Mesenchymal stem cell (in vitro differentiated cells and primary cell): ENCODE data around the gene VSIG10.

Experiments used
- DNase-seq: peaks from one replicate; pipeline ENCODE4 v3.0.0-alpha.2; 2013
- H2AFZ ChIP-seq: one replicate; pipeline ENCODE4 v1.6.1; 2013; ENCODE audit warnings: low read depth, mild to moderate bottlenecking, control low read depth, inconsistent platforms, low read length, moderate library complexity
- H2AK5ac ChIP-seq: 2 replicates; pipeline ENCODE4 v1.6.1; 2013; ENCODE audit warnings: low read length, moderate library complexity, mild to moderate bottlenecking, inconsistent platforms; ENCODE audit not compliant: severe bottlenecking
- H2BK120ac ChIP-seq: one replicate; pipeline ENCODE4 v1.6.1; 2013; ENCODE audit warnings: low read depth, mild to moderate bottlenecking, inconsistent platforms, low read length, moderate library complexity
- H2BK12ac ChIP-seq, 2 experiments: one replicate each; pipeline ENCODE4 v1.6.1; 2013; ENCODE audit warnings: inconsistent platforms in 2 of 2, low read length in 2 of 2, mild to moderate bottlenecking in 2 of 2, moderate library complexity in 2 of 2, control low read depth in 1 of 2
- H2BK15ac ChIP-seq: one replicate; pipeline ENCODE4 v1.6.1; 2013; ENCODE audit warnings: mild to moderate bottlenecking, low read depth, inconsistent platforms; ENCODE audit not compliant: poor library complexity, severe bottlenecking
- H2BK5ac ChIP-seq: 2 replicates; pipeline ENCODE4 v1.6.1; 2013; ENCODE audit warnings: low read depth, mild to moderate bottlenecking, low read length, control low read depth, inconsistent platforms; ENCODE audit not compliant: poor library complexity, severe bottlenecking
- H3K14ac ChIP-seq, 2 experiments: one replicate each; pipeline ENCODE4 v1.6.1; 2013; ENCODE audit warnings: inconsistent platforms in 2 of 2, low read length in 2 of 2, control low read depth in 1 of 2, mild to moderate bottlenecking in 1 of 2, moderate library complexity in 1 of 2
- H3K18ac ChIP-seq, 2 experiments: one replicate each; pipeline ENCODE4 v1.6.1; 2013; ENCODE audit warnings: inconsistent platforms in 2 of 2, low read length in 2 of 2, control low read depth in 1 of 2, low read depth in 1 of 2, mild to moderate bottlenecking in 1 of 2
- H3K23ac ChIP-seq, 2 experiments: one replicate each; pipeline ENCODE4 v1.6.1; 2013; ENCODE audit warnings: inconsistent platforms in 2 of 2, low read length in 2 of 2, mild to moderate bottlenecking in 2 of 2, moderate library complexity in 2 of 2, control low read depth in 1 of 2
- H3K27ac ChIP-seq: 2 replicates; pipeline ENCODE4 v1.5.1; 2013; ENCODE audit warnings: mild to moderate bottlenecking, moderate library complexity, low read length, control low read depth, inconsistent platforms; ENCODE audit not compliant: poor library complexity, severe bottlenecking
- H3K27me3 ChIP-seq, 2 experiments: 2 replicates each; pipeline versions ENCODE4 v1.6.1 to v1.7.0; 2013; ENCODE audit warnings: low read length in 2 of 2, mild to moderate bottlenecking in 2 of 2, moderate library complexity in 2 of 2, control low read depth in 1 of 2, inconsistent platforms in 1 of 2; ENCODE audit not compliant: control insufficient read depth in 1 of 2, insufficient read depth in 1 of 2
- H3K36me3 ChIP-seq, 2 experiments: 2 replicates each; pipeline versions ENCODE4 v1.6.1 to v1.7.0; 2013; ENCODE audit warnings: low read length in 2 of 2, control low read depth in 1 of 2, inconsistent platforms in 1 of 2, low read depth in 1 of 2, mild to moderate bottlenecking in 1 of 2; ENCODE audit not compliant: insufficient read depth in 2 of 2, control insufficient read depth in 1 of 2
- H3K4ac ChIP-seq, 2 experiments: one replicate each; pipeline ENCODE4 v1.6.1; 2013; ENCODE audit warnings: inconsistent platforms in 2 of 2, low read length in 2 of 2, mild to moderate bottlenecking in 2 of 2, moderate library complexity in 2 of 2, control low read depth in 1 of 2, low read depth in 1 of 2
- H3K4me1 ChIP-seq: 2 replicates; pipeline ENCODE4 v1.6.1; 2013; ENCODE audit warnings: low read depth, low read length, control low read depth; ENCODE audit not compliant: control insufficient read depth, insufficient read depth
- H3K4me2 ChIP-seq: 2 replicates; pipeline ENCODE4 v1.6.1; 2013; ENCODE audit warnings: low read length, mild to moderate bottlenecking, inconsistent platforms; ENCODE audit not compliant: poor library complexity, severe bottlenecking
- H3K4me3 ChIP-seq, 2 experiments: 2 replicates each; pipeline versions ENCODE4 v1.5.1 to v1.7.0; 2013; ENCODE audit warnings: low read length in 2 of 2, mild to moderate bottlenecking in 2 of 2, control low read depth in 1 of 2, low read depth in 1 of 2; ENCODE audit not compliant: insufficient read depth in 1 of 2
- H3K79me1 ChIP-seq: replicated peaks from 2 replicates; pipeline ENCODE4 v1.6.1; 2013; ENCODE audit warnings: mild to moderate bottlenecking, control low read depth, low read length, inconsistent platforms; ENCODE audit not compliant: poor library complexity, severe bottlenecking
- H3K9ac ChIP-seq: 2 replicates; pipeline ENCODE4 v1.7.0; 2013; ENCODE audit warnings: mild to moderate bottlenecking, low read length, moderate library complexity
- H3K9me3 ChIP-seq: 2 replicates; pipeline ENCODE4 v1.7.0; 2013; ENCODE audit warnings: mild to moderate bottlenecking, low read length; ENCODE audit not compliant: control insufficient read depth
- H4K8ac ChIP-seq: one replicate; pipeline ENCODE4 v1.6.1; 2013; ENCODE audit warnings: inconsistent platforms, mild to moderate bottlenecking, low read length, moderate library complexity
- H4K91ac ChIP-seq: one replicate; pipeline ENCODE4 v1.6.1; 2013; ENCODE audit warnings: mild to moderate bottlenecking, low read length, inconsistent platforms
- WGBS: methylation state at CpG from one replicate; pipeline ENCODE4 v1.1.7; 2013; ENCODE audit warnings: mixed read lengths; 5-methylcytosine and 5-hydroxymethylcytosine counted together

The VSIG10 gene

DNA sequence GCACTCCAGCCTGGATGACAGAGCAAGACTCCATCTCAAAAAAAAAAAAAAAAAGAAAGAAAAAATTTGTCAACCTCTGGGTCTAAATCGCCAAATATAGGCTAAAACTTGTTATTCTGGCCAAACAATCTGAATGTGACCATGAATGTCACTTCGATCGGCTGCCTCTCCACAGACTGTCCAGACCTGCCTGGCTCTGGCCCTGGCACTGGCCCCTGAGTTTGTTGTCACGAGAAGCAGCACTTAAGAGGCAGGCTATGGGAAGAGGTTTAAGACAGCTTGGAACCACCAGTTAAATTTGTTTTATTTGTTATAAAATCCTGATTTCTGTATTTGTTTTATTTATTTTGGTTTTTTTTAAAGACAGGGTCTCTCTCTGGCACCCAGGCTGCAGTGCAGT, 57.4 kb downstream of the VSIG10 start:
- Histone ChIP-seq H2AFZ (no peak overlapping the region), H3K18ac (no peak overlapping the region), H4K8ac (no peak overlapping the region), H3K9me3 (no peaks in the 10 kb centered on the region), H2AK5ac (no peak overlapping the region), H3K36me3 (peaks cover 50 to 79% of the 10 kb centered on the region in 2 experiments), H3K14ac (no peak overlapping the region), H2BK120ac (no peak overlapping the region), H3K4ac (no peak overlapping the region), H4K91ac (no peak overlapping the region), H2BK5ac (no peak overlapping the region), H2BK15ac (no peak overlapping the region), H3K23ac (no peak overlapping the region), H3K4me3 (no peak overlapping the region), H2BK12ac (no peak overlapping the region), H3K79me1 (peaks cover 41% of the 10 kb centered on the region), H3K4me2 (no peak overlapping the region), H3K27me3 (no peaks in the 10 kb centered on the region), H3K4me1 (peaks cover 1% of the 10 kb centered on the region), H3K27ac (no peak overlapping the region), H3K9ac (no peak overlapping the region)
- no peak for DNase-seq
- WGBS, result 97% methylated on average over 4 of the region's 4 CpGs

DNA sequence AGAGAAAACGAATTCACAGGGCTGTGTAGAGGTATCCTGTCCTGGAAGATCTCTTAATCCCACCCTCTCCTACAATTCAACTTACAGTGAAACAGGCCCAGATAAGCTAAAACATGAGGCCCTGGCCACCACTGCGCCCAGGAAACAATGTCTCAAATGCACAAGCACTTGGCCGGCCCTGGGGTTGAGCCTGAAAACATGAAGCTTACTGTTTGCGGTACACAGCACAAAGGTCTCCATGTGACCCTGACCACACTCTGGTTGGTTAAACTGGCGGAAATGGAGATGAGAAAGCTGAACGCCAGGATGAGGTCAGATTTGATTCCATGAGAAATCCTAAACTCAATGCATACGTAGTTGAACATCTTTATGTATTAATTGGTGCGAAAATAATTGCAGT, 59.2 kb downstream of the VSIG10 start:
- no peak overlapping the region for H3K23ac ChIP-seq
- no peak overlapping the region for H4K8ac ChIP-seq
- no peak overlapping the region for H2BK15ac ChIP-seq
- no peaks in the 10 kb centered on the region for H3K27me3 ChIP-seq
- H3K9me3 ChIP-seq, result no peaks in the 10 kb centered on the region
- no peak overlapping the region for H3K14ac ChIP-seq
- no peak overlapping the region for H3K27ac ChIP-seq
- H3K36me3 ChIP-seq, result peaks cover 58 to 79% of the 10 kb centered on the region in 2 experiments
- H2AFZ ChIP-seq, result no peak overlapping the region
- H3K9ac ChIP-seq, result no peak overlapping the region
- DNase-seq, result no peak
- H3K4me2 ChIP-seq, result no peak overlapping the region
- H2BK120ac ChIP-seq, result no peak overlapping the region
- no peak overlapping the region for H2BK12ac ChIP-seq
- no peak overlapping the region for H3K4me3 ChIP-seq
- no peak overlapping the region for H3K4ac ChIP-seq
- H4K91ac ChIP-seq, result no peak overlapping the region
- H3K4me1 ChIP-seq, result peaks cover 1% of the 10 kb centered on the region
- no peak overlapping the region for H2BK5ac ChIP-seq
- H3K18ac ChIP-seq, result no peak overlapping the region
- no peak overlapping the region for H2AK5ac ChIP-seq
- 98% methylated on average over 5 of the region's 8 CpGs for WGBS
- peaks cover 46% of the 10 kb centered on the region for H3K79me1 ChIP-seq

DNA sequence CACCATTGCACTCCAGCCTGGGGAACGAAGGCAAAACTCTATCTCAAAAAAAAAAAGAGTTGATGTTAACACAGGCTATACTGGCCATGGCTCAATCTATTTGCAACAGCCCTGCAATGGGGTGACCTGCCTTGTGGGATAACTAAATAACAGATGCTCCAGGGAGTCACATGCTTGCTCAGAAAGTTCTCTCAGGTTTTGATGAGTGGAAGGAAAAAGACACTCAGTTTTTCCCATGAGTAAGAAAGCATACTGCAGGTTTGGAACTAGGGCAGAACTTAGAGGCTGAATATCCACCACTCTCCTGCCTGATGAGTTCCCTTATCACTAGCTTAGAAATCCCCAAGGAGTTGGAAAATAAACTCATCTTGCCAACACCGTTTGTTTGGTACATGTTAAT, 59.7 kb downstream of the VSIG10 start:
- H3K4me3 ChIP-seq, result no peak overlapping the region
- no peak overlapping the region for H3K18ac ChIP-seq
- H2AK5ac ChIP-seq, result no peak overlapping the region
- H3K27ac ChIP-seq, result no peak overlapping the region
- H3K23ac ChIP-seq, result no peak overlapping the region
- H3K79me1 ChIP-seq, result peaks cover 50% of the 10 kb centered on the region
- H4K8ac ChIP-seq, result no peak overlapping the region
- no peak overlapping the region for H4K91ac ChIP-seq
- H3K27me3 ChIP-seq, result no peaks in the 10 kb centered on the region
- H3K4ac ChIP-seq, result no peak overlapping the region
- no peak overlapping the region for H2BK120ac ChIP-seq
- no peak overlapping the region for H3K4me2 ChIP-seq
- peaks cover 1% of the 10 kb centered on the region for H3K4me1 ChIP-seq
- H2BK12ac ChIP-seq, result no peak overlapping the region
- no peak overlapping the region for H2BK5ac ChIP-seq
- WGBS, result 96% methylated on average over 2 of the region's 2 CpGs
- no peak overlapping the region for H3K9ac ChIP-seq
- no peak overlapping the region for H2AFZ ChIP-seq
- H3K9me3 ChIP-seq, result no peaks in the 10 kb centered on the region
- H2BK15ac ChIP-seq, result no peak overlapping the region
- H3K14ac ChIP-seq, result no peak overlapping the region
- peak; percentile 16 for DNase-seq
- peaks cover 58 to 81% of the 10 kb centered on the region in 2 experiments for H3K36me3 ChIP-seq

- H3K27me3 ChIP-seq, result no peaks in the 10 kb centered on the region
- no peak overlapping the region for H3K23ac ChIP-seq
- no peak overlapping the region for H4K91ac ChIP-seq
- no peak overlapping the region for H3K4me3 ChIP-seq
- H3K14ac ChIP-seq, result no peak overlapping the region
- no peak overlapping the region for H3K18ac ChIP-seq
- H3K27ac ChIP-seq, result no peak overlapping the region
- H3K9ac ChIP-seq, result no peak overlapping the region
- H3K79me1 ChIP-seq, result peaks cover 49% of the 10 kb centered on the region
- no peak overlapping the region for H2BK5ac ChIP-seq
- H3K4me2 ChIP-seq, result no peak overlapping the region
- 97% methylated on average over 4 of the region's 4 CpGs for WGBS
- no peak overlapping the region for H2BK120ac ChIP-seq
- H2AFZ ChIP-seq, result no peak overlapping the region
- H2AK5ac ChIP-seq, result no peak overlapping the region
- no peak for DNase-seq
- peaks cover 1% of the 10 kb centered on the region for H3K4me1 ChIP-seq
- no peak overlapping the region for H2BK15ac ChIP-seq
- no peaks in the 10 kb centered on the region for H3K9me3 ChIP-seq
- H2BK12ac ChIP-seq, result no peak overlapping the region
- no peak overlapping the region for H3K4ac ChIP-seq
- no peak overlapping the region for H4K8ac ChIP-seq
- peaks cover 64 to 83% of the 10 kb centered on the region in 2 experiments for H3K36me3 ChIP-seq
Measured at GRCh38 chr12:118042091-118042490, 61.7 kb downstream of the VSIG10 start.
